ENCODE results near the gene SMS.

- TF ChIP-seq, protein P1, sequence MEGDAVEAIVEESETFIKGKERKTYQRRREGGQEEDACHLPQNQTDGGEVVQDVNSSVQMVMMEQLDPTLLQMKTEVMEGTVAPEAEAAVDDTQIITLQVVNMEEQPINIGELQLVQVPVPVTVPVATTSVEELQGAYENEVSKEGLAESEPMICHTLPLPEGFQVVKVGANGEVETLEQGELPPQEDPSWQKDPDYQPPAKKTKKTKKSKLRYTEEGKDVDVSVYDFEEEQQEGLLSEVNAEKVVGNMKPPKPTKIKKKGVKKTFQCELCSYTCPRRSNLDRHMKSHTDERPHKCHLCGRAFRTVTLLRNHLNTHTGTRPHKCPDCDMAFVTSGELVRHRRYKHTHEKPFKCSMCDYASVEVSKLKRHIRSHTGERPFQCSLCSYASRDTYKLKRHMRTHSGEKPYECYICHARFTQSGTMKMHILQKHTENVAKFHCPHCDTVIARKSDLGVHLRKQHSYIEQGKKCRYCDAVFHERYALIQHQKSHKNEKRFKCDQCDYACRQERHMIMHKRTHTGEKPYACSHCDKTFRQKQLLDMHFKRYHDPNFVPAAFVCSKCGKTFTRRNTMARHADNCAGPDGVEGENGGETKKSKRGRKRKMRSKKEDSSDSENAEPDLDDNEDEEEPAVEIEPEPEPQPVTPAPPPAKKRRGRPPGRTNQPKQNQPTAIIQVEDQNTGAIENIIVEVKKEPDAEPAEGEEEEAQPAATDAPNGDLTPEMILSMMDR (conservative IDR thresholded peaks at IDR 0.05; ENCODE audit: low read depth in 2 of 2), result no peak
- TF ChIP-seq EZH2 (IDR thresholded peaks at IDR 0.05; ENCODE audit: low read depth, unreplicated experiment) (no peak), POLR2AphosphoS5 (IDR thresholded peaks at IDR 0.05; ENCODE audit: low read depth) (no peak), JUNB (IDR thresholded peaks at IDR 0.05; ENCODE audit: unreplicated experiment) (no peak), CREB1 (CRISPR knock-in tag; IDR thresholded peaks at IDR 0.05; ENCODE audit: low read depth) (no peak), NANOG (IDR thresholded peaks at IDR 0.05; ENCODE audit: borderline replicate concordance) (no peak), EZH2phosphoT487 (IDR thresholded peaks at IDR 0.05; ENCODE audit: unreplicated experiment) (no peak), STAT1 (IDR thresholded peaks at IDR 0.05; ENCODE audit: unreplicated experiment) (no peak)
- TF ChIP-seq, protein P2, sequence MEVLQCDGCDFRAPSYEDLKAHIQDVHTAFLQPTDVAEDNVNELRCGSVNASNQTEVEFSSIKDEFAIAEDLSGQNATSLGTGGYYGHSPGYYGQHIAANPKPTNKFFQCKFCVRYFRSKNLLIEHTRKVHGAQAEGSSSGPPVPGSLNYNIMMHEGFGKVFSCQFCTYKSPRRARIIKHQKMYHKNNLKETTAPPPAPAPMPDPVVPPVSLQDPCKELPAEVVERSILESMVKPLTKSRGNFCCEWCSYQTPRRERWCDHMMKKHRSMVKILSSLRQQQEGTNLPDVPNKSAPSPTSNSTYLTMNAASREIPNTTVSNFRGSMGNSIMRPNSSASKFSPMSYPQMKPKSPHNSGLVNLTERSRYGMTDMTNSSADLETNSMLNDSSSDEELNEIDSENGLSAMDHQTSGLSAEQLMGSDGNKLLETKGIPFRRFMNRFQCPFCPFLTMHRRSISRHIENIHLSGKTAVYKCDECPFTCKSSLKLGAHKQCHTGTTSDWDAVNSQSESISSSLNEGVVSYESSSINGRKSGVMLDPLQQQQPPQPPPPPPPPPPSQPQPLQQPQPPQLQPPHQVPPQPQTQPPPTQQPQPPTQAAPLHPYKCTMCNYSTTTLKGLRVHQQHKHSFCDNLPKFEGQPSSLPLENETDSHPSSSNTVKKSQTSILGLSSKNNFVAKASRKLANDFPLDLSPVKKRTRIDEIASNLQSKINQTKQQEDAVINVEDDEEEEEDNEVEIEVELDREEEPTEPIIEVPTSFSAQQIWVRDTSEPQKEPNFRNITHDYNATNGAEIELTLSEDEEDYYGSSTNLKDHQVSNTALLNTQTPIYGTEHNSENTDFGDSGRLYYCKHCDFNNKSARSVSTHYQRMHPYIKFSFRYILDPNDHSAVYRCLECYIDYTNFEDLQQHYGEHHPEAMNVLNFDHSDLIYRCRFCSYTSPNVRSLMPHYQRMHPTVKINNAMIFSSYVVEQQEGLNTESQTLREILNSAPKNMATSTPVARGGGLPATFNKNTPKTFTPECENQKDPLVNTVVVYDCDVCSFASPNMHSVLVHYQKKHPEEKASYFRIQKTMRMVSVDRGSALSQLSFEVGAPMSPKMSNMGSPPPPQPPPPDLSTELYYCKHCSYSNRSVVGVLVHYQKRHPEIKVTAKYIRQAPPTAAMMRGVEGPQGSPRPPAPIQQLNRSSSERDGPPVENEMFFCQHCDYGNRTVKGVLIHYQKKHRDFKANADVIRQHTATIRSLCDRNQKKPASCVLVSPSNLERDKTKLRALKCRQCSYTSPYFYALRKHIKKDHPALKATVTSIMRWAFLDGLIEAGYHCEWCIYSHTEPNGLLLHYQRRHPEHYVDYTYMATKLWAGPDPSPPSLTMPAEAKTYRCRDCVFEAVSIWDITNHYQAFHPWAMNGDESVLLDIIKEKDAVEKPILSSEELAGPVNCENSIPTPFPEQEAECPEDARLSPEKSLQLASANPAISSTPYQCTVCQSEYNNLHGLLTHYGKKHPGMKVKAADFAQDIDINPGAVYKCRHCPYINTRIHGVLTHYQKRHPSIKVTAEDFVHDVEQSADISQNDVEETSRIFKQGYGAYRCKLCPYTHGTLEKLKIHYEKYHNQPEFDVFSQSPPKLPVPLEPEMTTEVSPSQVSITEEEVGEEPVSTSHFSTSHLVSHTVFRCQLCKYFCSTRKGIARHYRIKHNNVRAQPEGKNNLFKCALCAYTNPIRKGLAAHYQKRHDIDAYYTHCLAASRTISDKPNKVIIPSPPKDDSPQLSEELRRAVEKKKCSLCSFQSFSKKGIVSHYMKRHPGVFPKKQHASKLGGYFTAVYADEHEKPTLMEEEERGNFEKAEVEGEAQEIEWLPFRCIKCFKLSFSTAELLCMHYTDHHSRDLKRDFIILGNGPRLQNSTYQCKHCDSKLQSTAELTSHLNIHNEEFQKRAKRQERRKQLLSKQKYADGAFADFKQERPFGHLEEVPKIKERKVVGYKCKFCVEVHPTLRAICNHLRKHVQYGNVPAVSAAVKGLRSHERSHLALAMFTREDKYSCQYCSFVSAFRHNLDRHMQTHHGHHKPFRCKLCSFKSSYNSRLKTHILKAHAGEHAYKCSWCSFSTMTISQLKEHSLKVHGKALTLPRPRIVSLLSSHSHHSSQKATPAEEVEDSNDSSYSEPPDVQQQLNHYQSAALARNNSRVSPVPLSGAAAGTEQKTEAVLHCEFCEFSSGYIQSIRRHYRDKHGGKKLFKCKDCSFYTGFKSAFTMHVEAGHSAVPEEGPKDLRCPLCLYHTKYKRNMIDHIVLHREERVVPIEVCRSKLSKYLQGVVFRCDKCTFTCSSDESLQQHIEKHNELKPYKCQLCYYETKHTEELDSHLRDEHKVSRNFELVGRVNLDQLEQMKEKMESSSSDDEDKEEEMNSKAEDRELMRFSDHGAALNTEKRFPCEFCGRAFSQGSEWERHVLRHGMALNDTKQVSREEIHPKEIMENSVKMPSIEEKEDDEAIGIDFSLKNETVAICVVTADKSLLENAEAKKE (CRISPR knock-in tag; IDR thresholded peaks at IDR 0.05), result no peak
- TF ChIP-seq, protein P3, sequence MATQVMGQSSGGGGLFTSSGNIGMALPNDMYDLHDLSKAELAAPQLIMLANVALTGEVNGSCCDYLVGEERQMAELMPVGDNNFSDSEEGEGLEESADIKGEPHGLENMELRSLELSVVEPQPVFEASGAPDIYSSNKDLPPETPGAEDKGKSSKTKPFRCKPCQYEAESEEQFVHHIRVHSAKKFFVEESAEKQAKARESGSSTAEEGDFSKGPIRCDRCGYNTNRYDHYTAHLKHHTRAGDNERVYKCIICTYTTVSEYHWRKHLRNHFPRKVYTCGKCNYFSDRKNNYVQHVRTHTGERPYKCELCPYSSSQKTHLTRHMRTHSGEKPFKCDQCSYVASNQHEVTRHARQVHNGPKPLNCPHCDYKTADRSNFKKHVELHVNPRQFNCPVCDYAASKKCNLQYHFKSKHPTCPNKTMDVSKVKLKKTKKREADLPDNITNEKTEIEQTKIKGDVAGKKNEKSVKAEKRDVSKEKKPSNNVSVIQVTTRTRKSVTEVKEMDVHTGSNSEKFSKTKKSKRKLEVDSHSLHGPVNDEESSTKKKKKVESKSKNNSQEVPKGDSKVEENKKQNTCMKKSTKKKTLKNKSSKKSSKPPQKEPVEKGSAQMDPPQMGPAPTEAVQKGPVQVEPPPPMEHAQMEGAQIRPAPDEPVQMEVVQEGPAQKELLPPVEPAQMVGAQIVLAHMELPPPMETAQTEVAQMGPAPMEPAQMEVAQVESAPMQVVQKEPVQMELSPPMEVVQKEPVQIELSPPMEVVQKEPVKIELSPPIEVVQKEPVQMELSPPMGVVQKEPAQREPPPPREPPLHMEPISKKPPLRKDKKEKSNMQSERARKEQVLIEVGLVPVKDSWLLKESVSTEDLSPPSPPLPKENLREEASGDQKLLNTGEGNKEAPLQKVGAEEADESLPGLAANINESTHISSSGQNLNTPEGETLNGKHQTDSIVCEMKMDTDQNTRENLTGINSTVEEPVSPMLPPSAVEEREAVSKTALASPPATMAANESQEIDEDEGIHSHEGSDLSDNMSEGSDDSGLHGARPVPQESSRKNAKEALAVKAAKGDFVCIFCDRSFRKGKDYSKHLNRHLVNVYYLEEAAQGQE (IDR thresholded peaks at IDR 0.05; ENCODE audit: unreplicated experiment), result no peak
- TF ChIP-seq, protein P4, sequence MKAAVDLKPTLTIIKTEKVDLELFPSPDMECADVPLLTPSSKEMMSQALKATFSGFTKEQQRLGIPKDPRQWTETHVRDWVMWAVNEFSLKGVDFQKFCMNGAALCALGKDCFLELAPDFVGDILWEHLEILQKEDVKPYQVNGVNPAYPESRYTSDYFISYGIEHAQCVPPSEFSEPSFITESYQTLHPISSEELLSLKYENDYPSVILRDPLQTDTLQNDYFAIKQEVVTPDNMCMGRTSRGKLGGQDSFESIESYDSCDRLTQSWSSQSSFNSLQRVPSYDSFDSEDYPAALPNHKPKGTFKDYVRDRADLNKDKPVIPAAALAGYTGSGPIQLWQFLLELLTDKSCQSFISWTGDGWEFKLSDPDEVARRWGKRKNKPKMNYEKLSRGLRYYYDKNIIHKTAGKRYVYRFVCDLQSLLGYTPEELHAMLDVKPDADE (IDR thresholded peaks at IDR 0.05), result no peak
Observed at GRCh38 chrX:21926116-21926515, 14.4 kb upstream of the SMS start.
